CD4-positive, alpha-beta T cell (primary cell): ENCODE measurements around the gene GATD1. TPM values are rescaled to one million over a fixed set of nuclear protein-coding genes. Genes with fewer than 3 reads are reported as not detected.

Source experiments
- ATAC-seq: fragments of 200-7000 bp; cut with Tn5 transposase; one replicate; pipeline ENCODE4 v1.10.0; 2022; ENCODE audit warnings: mild to moderate bottlenecking; ENCODE audit not compliant: poor library complexity
- CTCF ChIA-PET: fragments of 350-600 bp; sonication (Branson Sonifier 250); formaldehyde crosslinking; loops from one replicate; lab custom pipeline; 2021; ENCODE audit warnings: antibody characterized with exemption, inconsistent platforms; lab: Charles Lee
- POLR2A ChIA-PET: fragments of 350-600 bp; sonication (Branson Sonifier 250); formaldehyde crosslinking; loops from one replicate; lab custom pipeline; 2021; ENCODE audit warnings: antibody characterized with exemption, inconsistent platforms; lab: Charles Lee
- DNase-seq, 14 experiments: peaks; one replicate each; pipeline ENCODE4 v3.0.0-alpha.2; 2013 to 2020; ENCODE audit warnings: mixed read lengths in 2 of 14
- H3K27ac ChIP-seq, 2 donors: one replicate each; pipeline versions ENCODE4 v1.5.1 to v1.7.0; 2013; ENCODE audit warnings: low read length in 2 of 2, low read depth in 1 of 2, mild to moderate bottlenecking in 1 of 2
- H3K27me3 ChIP-seq, 2 experiments: 1 replicate in 1 of 2; 2 replicates in 1 of 2; pipeline versions ENCODE4 v1.6.1 to v1.7.0; 2013; ENCODE audit warnings: low read length in 2 of 2, control low read depth in 1 of 2, mild to moderate bottlenecking in 1 of 2, moderate library complexity in 1 of 2; ENCODE audit not compliant: insufficient read depth in 2 of 2, control insufficient read depth in 1 of 2
- H3K36me3 ChIP-seq: one replicate; pipeline ENCODE4 v1.6.1; 2013; ENCODE audit warnings: low read length, control low read depth; ENCODE audit not compliant: insufficient read depth
- H3K4me1 ChIP-seq: one replicate; pipeline ENCODE4 v1.6.1; 2013; ENCODE audit warnings: low read length, control low read depth; ENCODE audit not compliant: insufficient read depth
- H3K4me3 ChIP-seq: one replicate; pipeline ENCODE4 v1.5.1; 2013; ENCODE audit warnings: mild to moderate bottlenecking, low read length, moderate library complexity
- H3K9me3 ChIP-seq, 2 experiments: 1 replicate in 1 of 2; 2 replicates in 1 of 2; pipeline versions ENCODE4 v1.6.1 to v1.7.0; 2013; ENCODE audit warnings: low read length in 2 of 2, mild to moderate bottlenecking in 2 of 2, control low read depth in 1 of 2, moderate library complexity in 1 of 2; ENCODE audit not compliant: control insufficient read depth in 1 of 2, insufficient read depth in 1 of 2
- H3K27ac Mint-ChIP-seq: one replicate; pipeline ENCODE4 v1.8.0; 2020; ENCODE audit warnings: mixed read lengths
- H3K27me3 Mint-ChIP-seq: one replicate; pipeline ENCODE4 v1.8.0; 2021; ENCODE audit warnings: mixed read lengths
- H3K36me3 Mint-ChIP-seq: one replicate; pipeline ENCODE4 v1.8.0; 2021; ENCODE audit warnings: low read depth, mixed read lengths
- H3K4me1 Mint-ChIP-seq: one replicate; pipeline ENCODE4 v1.8.0; 2021; ENCODE audit warnings: low read depth, mixed read lengths
- H3K4me3 Mint-ChIP-seq: one replicate; pipeline ENCODE4 v1.8.0; 2020; ENCODE audit warnings: mild to moderate bottlenecking, mixed read lengths
- H3K9me3 Mint-ChIP-seq: one replicate; pipeline ENCODE4 v1.8.0; 2020; ENCODE audit warnings: mixed read lengths
- CTCF ChIP-seq: fragments of 200-600 bp; IDR thresholded peaks from one replicate; pipeline ENCODE4 v1.8.0; 2022; ENCODE audit warnings: antibody characterized with exemption, mild to moderate bottlenecking
- intact Hi-C, 2 experiments: fragments of 100-400 bp; cut with DNase I in 1 of 2; cut with micrococcal nuclease in 1 of 2; formaldehyde crosslinking; loops; one replicate each; pipeline versions ENCODE4 v1.15.1 to v1.9.0; 2023 to 2025; cut with DNase I, micrococcal nuclease
- total RNA-seq, 174 experiments: library from RNA in 2 of 174; stranded (reverse) in 2 of 174; gene quantifications; one replicate each; pipeline ENCODE4 v1.2.3 and lab custom pipeline; 2021 to 2026

Gene GATD1
- total RNA-seq, 2 experiments from 2014 or later, result 14.7 to 16.1 TPM

GRCh38 chr11:724778-725386 is 52.4 kb downstream of the GATD1 start:
- ChIA-PET POLR2A (interaction anchor here (1.0 to 3.6 kb wide), 5 partner anchors 19 to 170 kb away, joined by 3 to 27 read pairs (median 4); partner anchors contain the start of gene PNPLA2), CTCF (interaction anchor here (2.3 to 3.2 kb wide), 2 partner anchors 29 to 170 kb away, joined by 9 to 16 read pairs; partner anchors contain the start of genes DEAF1 and TMEM80)
- no peak for TF ChIP-seq CTCF
- peaks cover 5 to 19% of the 10 kb centered on the region in 2 experiments for H3K27me3 ChIP-seq
- intact Hi-C loops, result loop anchor here (2.0 to 5.0 kb wide), 2 partner anchors 33 to 36 kb away; no protein-coding TSS in a partner anchor
- Mint-ChIP-seq H3K9me3 (no peaks in the 10 kb centered on the region), H3K4me3 (peak overlapping the region; percentile 48), H3K27ac (no peak overlapping the region), H3K4me1 (peaks cover 7% of the 10 kb centered on the region), H3K36me3 (no peaks in the 10 kb centered on the region), H3K27me3 (peaks cover 20% of the 10 kb centered on the region)
- H3K4me3 ChIP-seq, result no peak overlapping the region
- no peaks in the 10 kb centered on the region for H3K36me3 ChIP-seq
- H3K27ac ChIP-seq, result no peak overlapping the region
- no peak for ATAC-seq
- DNase-seq, result peak in 1 of 14 experiments; percentile 36
- peaks cover 62% of the 10 kb centered on the region for H3K4me1 ChIP-seq
- peaks cover 0 to 17% of the 10 kb centered on the region in 2 experiments for H3K9me3 ChIP-seq

- peak overlapping the region; percentile 48 for H3K4me3 Mint-ChIP-seq
- ATAC-seq, result no peak
- H3K27ac Mint-ChIP-seq, result no peak overlapping the region
- H3K9me3 Mint-ChIP-seq, result no peaks in the 10 kb centered on the region
- H3K27me3 ChIP-seq, result peaks cover 5 to 24% of the 10 kb centered on the region in 2 experiments
- POLR2A ChIA-PET, result interaction anchor here (3.6 kb wide), 1 partner anchor 169 kb away, joined by 27 read pairs; no protein-coding TSS in a partner anchor
- H3K36me3 ChIP-seq, result no peaks in the 10 kb centered on the region
- peaks cover 7% of the 10 kb centered on the region for H3K4me1 Mint-ChIP-seq
- peaks cover 0 to 19% of the 10 kb centered on the region in 2 experiments for H3K9me3 ChIP-seq
- H3K4me3 ChIP-seq, result no peak overlapping the region
- peaks cover 62% of the 10 kb centered on the region for H3K4me1 ChIP-seq
- H3K27ac ChIP-seq, result no peak overlapping the region
- H3K36me3 Mint-ChIP-seq, result no peaks in the 10 kb centered on the region
- H3K27me3 Mint-ChIP-seq, result peaks cover 27% of the 10 kb centered on the region
- peak in 1 of 14 experiments; percentile 39 for DNase-seq
- intact Hi-C loops, result loop anchor here in 1 of 2 experiments (2.0 kb wide), 1 partner anchor 35 kb away; no protein-coding TSS in a partner anchor
- TF ChIP-seq CTCF, result no peak
- CTCF ChIA-PET, result interaction anchor here (3.2 to 4.7 kb wide), 2 partner anchors 28 to 169 kb away, joined by 16 to 23 read pairs; partner anchors contain the start of genes DEAF1 and TMEM80
These were observed 53.1 kb downstream of the GATD1 start for GRCh38 chr11:724049-724777.

- H3K36me3 ChIP-seq, result no peaks in the 10 kb centered on the region
- peak overlapping the region; percentile 81 for H3K4me3 Mint-ChIP-seq
- no peaks in the 10 kb centered on the region for H3K9me3 Mint-ChIP-seq
- H3K9me3 ChIP-seq, result peaks cover 0 to 19% of the 10 kb centered on the region in 2 experiments
- ATAC-seq (no peak), DNase-seq (peak in 9 of 14 experiments; percentile 30 to 80 (median 53))
- peaks cover 7% of the 10 kb centered on the region for H3K4me1 Mint-ChIP-seq
- intact Hi-C loops, result loop anchor here (1.0 to 2.0 kb wide), 3 partner anchors 61 to 169 kb away; no protein-coding TSS in a partner anchor
- ChIA-PET CTCF (interaction anchor here (1.2 to 4.7 kb wide), 4 partner anchors 27 to 187 kb away, joined by 3 to 23 read pairs (median 10); partner anchors contain the start of genes DEAF1, IRF7 and TMEM80), POLR2A (interaction anchor here (3.1 kb wide), 1 partner anchor 27 kb away, joined by 23 read pairs; the partner anchor contains the start of genes DEAF1 and TMEM80)
- no peak overlapping the region for H3K4me3 ChIP-seq
- peaks cover 5 to 24% of the 10 kb centered on the region in 2 experiments for H3K27me3 ChIP-seq
- peak; percentile 44 for TF ChIP-seq CTCF
- H3K4me1 ChIP-seq, result peaks cover 60% of the 10 kb centered on the region
- H3K27ac Mint-ChIP-seq, result no peak overlapping the region
- no peak overlapping the region for H3K27ac ChIP-seq
- peaks cover 29% of the 10 kb centered on the region for H3K27me3 Mint-ChIP-seq
- no peaks in the 10 kb centered on the region for H3K36me3 Mint-ChIP-seq
These were observed 54.0 kb downstream of the GATD1 start for GRCh38 chr11:723120-723883.
